NB4 (cell line): Measurements from ENCODE around the gene DUS2.

Source experiments
- CTCF ChIP-seq: IDR thresholded peaks from one replicate; pipeline ENCODE4 v1.5.1; 2012; ENCODE audit warnings: low read depth, low read length
- MAX ChIP-seq: IDR thresholded peaks from 2 replicates; pipeline ENCODE4 v1.6.1; 2011; ENCODE audit warnings: low read depth, low read length
- MYC ChIP-seq: IDR thresholded peaks from 2 replicates; pipeline ENCODE4 v1.6.1; 2011; ENCODE audit warnings: low read depth, low read length
- POLR2A ChIP-seq: IDR thresholded peaks from 2 replicates; pipeline ENCODE4 v1.6.1; 2011; ENCODE audit warnings: mild to moderate bottlenecking; ENCODE audit not compliant: insufficient read length; ENCODE audit errors: extremely low read depth

- TF ChIP-seq CTCF (no peak), POLR2A (no peak), MAX (no peak), MYC (no peak)
These were observed 23.0 kb downstream of the DUS2 start for GRCh38 chr16:68046106-68046505.
